Bronchial epithelial cell (primary cell): Measurements from ENCODE around the gene FAM78B. TPM values are rescaled to one million over a fixed set of nuclear protein-coding genes. Genes with fewer than 3 reads are reported as not detected.

ENCODE experiments used
- DNase-seq: peaks from one replicate; pipeline ENCODE4 v3.0.0-alpha.2; 2010; ENCODE audit warnings: low read depth
- FAIRE-seq: peaks from 2 replicates; lab custom pipeline; 2011; peaks lifted over from hg19 to GRCh38; lab: Jason Lieb, UNC
- H3K27me3 ChIP-seq: 2 replicates; pipeline ENCODE4 v1.5.1; 2011; ENCODE audit warnings: low read length; ENCODE audit not compliant: control insufficient read depth, insufficient read depth
- H3K36me3 ChIP-seq: 2 replicates; pipeline ENCODE4 v1.5.1; 2011; ENCODE audit warnings: low read length; ENCODE audit not compliant: control insufficient read depth, insufficient read depth
- H3K4me3 ChIP-seq: 2 replicates; pipeline ENCODE4 v1.5.1; 2011; ENCODE audit warnings: mild to moderate bottlenecking, low read depth, low read length, control low read depth
- CTCF ChIP-seq: IDR thresholded peaks from 2 replicates; pipeline ENCODE4 v1.5.1; 2011; ENCODE audit warnings: mild to moderate bottlenecking, moderate library complexity, low read length, control low read depth, inconsistent platforms; ENCODE audit not compliant: insufficient read depth, severe bottlenecking
- total RNA-seq: library from RNA; depleted of rRNA; stranded (reverse); fragments of >200 nt; gene quantifications from 2 replicates; pipeline ENCODE4 v1.2.1, GENCODE V29; 2014

The FAM78B gene
- total RNA-seq, 1 donor from 2014 or later: 0.26 TPM

GRCh38 chr1:166063701-166064100 is 103.1 kb downstream of the FAM78B start:
- no peak overlapping the region for H3K4me3 ChIP-seq
- no peaks in the 10 kb centered on the region for H3K36me3 ChIP-seq
- H3K27me3 ChIP-seq: no peaks in the 10 kb centered on the region
- no peak for TF ChIP-seq CTCF
- FAIRE-seq (no peak), DNase-seq (no peak)

- no peaks in the 10 kb centered on the region for H3K27me3 ChIP-seq
- no peak overlapping the region for H3K4me3 ChIP-seq
- no peak for DNase-seq
- no peak for TF ChIP-seq CTCF
- no peak for FAIRE-seq
- no peaks in the 10 kb centered on the region for H3K36me3 ChIP-seq
Observed at GRCh38 chr1:166062421-166063070, 104.3 kb downstream of the FAM78B start.

GRCh38 chr1:166057650-166058049 is 109.2 kb downstream of the FAM78B start:
- FAIRE-seq (no peak), DNase-seq (no peak)
- no peaks in the 10 kb centered on the region for H3K36me3 ChIP-seq
- no peaks in the 10 kb centered on the region for H3K27me3 ChIP-seq
- no peak overlapping the region for H3K4me3 ChIP-seq
- TF ChIP-seq CTCF: no peak

GRCh38 chr1:166053395-166053794 is 113.4 kb downstream of the FAM78B start:
- TF ChIP-seq CTCF: no peak
- no peak for DNase-seq
- no peaks in the 10 kb centered on the region for H3K36me3 ChIP-seq
- no peak for FAIRE-seq
- no peaks in the 10 kb centered on the region for H3K27me3 ChIP-seq
- H3K4me3 ChIP-seq: no peak overlapping the region

GRCh38 chr1:166040202-166040997 is 126.4 kb downstream of the FAM78B start:
- FAIRE-seq (no peak), DNase-seq (no peak)
- no peak overlapping the region for H3K4me3 ChIP-seq
- no peaks in the 10 kb centered on the region for H3K36me3 ChIP-seq
- no peak for TF ChIP-seq CTCF
- H3K27me3 ChIP-seq: no peaks in the 10 kb centered on the region
